DND-41 (cell line): ENCODE results near the gene CAPN14.

Source experiments
- EZH2 ChIP-seq: IDR thresholded peaks from 3 replicates; pipeline ENCODE4 v1.6.1; 2012; ENCODE audit warnings: borderline replicate concordance, low read depth, mild to moderate bottlenecking, moderate library complexity, low read length, inconsistent platforms; ENCODE audit not compliant: severe bottlenecking
- TF ChIP-seq, protein P1 (sequence below): IDR thresholded peaks from 2 replicates; pipeline ENCODE4 v1.5.1; 2012; ENCODE audit warnings: borderline replicate concordance, low read length, moderate library complexity, mild to moderate bottlenecking; ENCODE audit not compliant: poor library complexity, severe bottlenecking; ENCODE audit errors: extremely low read depth

DNA sequence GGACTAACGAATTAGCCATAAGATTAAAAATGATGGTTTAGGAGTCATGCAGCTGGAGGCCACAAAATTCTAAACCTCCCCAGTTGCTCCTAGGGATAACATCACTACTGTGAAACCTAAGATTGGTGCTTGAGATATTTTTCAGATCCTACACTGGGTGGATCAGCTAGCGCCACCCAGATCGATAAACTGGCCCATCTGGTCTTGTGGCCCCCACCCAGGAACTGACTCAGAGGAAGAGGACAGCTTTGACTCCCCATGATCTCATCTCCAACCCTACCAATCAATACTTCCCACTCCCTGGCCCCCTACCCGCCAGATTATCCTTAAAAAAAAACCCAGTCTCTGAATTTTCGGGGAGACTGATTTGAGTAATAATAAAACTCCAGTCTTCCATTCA lies 84.5 kb downstream of the CAPN14 start:
- TF ChIP-seq, protein P1, sequence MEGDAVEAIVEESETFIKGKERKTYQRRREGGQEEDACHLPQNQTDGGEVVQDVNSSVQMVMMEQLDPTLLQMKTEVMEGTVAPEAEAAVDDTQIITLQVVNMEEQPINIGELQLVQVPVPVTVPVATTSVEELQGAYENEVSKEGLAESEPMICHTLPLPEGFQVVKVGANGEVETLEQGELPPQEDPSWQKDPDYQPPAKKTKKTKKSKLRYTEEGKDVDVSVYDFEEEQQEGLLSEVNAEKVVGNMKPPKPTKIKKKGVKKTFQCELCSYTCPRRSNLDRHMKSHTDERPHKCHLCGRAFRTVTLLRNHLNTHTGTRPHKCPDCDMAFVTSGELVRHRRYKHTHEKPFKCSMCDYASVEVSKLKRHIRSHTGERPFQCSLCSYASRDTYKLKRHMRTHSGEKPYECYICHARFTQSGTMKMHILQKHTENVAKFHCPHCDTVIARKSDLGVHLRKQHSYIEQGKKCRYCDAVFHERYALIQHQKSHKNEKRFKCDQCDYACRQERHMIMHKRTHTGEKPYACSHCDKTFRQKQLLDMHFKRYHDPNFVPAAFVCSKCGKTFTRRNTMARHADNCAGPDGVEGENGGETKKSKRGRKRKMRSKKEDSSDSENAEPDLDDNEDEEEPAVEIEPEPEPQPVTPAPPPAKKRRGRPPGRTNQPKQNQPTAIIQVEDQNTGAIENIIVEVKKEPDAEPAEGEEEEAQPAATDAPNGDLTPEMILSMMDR = no peak
- no peak for TF ChIP-seq EZH2
